ENCODE measurements around the gene HEYL.
A peak's percentile ranks its signal among the peaks of the same experiment; 100 is the strongest.
"Not testable (repeated sequence)": the region's sequence is repeated elsewhere in the genome, so short reads cannot be mapped to it uniquely, and the experiment has no call there.

Gene HEYL

DNA sequence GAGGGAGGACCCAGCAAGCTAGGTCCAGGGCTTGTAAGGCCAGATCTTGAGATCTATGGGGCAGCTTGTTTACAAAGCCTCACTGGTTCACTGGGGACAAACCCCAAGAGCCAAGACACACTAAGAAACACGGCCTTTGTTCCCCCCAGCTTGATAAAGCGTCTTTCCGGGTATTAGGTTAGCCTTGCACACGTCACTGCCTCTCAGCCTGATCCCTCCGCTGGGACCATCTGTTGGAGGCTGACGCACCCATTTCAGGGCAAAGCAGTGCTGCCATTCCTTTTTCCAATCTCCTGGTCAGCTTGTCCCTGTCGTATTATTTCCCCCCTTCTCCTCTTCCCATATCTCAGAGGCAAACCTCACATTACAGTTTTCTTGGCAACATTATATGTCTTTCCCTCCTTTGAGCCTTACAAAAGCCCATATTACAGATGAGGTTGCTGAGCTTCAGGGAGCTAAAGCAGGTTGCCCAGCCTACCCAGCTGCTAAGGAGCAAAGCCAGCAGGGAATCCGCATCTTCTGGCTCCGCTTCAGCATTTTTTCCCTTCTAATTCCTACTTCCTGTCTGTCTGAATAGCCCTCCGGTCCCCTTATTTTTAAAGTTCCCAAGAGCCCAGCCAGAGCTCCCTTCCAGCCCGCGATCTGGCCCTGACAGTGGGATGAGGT is 4.1 kb downstream of the HEYL start:
- no peak for DNase-seq

DNA sequence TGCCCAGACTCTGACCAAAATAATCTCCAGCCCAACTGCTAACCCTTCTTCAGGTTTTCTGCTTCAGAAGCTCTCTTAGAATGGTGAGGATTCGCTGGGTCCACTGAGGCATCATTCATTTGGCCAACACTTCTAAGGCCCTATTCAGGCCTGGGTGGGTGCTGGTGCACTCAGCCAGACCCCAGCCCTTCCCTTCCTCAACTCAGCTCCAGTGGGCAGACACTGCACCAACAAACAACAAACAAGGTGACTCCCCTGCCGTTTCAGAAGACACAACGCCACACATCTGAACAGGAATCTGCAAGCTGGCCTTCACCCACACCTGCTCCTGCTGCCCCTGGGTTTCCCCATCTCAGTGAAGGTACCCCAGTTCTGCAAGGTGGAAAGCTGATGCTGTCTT is 6.0 kb downstream of the HEYL start:
- DNase-seq, result no peak

DNA sequence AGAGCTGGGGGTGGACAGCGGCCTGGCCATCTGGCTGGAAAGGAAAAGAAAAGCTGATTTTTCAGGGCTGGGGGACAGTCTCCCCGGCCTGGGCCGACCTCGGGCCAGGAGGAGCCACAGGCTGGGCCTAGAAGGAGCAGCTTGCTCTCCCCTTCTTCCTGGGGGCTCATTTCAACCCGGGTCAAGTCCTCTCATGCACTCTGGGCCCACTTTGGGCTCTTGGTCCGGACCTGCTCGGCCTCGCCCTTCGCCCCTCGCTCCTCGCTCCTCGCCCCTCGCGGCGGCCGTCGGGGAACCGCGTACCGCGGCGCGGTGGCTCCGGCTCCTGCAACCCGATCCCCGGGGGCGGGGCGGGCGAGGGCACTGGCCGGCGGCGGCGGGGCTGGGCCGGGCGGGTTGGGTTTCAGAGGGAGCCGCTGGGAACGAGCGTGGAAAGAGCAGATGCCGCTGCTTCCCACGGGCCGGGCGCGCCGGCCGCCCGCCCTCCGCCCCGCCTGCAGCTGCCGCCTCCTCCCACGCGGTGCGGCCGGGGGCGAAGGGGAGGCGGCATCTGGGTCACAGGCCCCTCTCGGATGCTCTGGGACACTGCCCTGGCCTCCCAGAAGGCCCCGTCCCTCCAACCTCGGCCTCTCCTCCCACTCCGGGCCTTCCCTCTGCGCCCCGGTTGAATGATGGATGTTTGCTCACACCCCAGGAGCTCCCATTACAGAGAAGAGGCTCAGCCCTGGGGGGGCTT is 6.6 kb downstream of the HEYL start:
- DNase-seq, result no peak

DNA sequence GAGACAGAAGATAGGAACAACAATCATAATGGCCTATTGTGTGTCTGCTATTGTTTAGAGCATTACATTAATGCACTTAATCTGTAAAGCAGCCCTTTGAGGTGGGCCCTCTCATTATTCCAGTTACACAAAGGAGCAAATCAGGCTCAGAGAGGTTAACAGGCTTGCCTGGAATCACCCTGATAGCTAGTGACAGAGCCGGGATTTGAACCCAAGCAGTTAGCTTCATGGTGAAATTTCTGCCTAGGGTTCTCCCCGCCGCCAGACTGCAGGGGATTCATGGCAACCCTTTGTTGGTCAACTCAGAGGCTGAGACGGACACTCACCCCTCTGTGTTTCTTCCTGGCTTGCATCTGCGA is 7.1 kb downstream of the HEYL start:
- no peak for DNase-seq

DNA sequence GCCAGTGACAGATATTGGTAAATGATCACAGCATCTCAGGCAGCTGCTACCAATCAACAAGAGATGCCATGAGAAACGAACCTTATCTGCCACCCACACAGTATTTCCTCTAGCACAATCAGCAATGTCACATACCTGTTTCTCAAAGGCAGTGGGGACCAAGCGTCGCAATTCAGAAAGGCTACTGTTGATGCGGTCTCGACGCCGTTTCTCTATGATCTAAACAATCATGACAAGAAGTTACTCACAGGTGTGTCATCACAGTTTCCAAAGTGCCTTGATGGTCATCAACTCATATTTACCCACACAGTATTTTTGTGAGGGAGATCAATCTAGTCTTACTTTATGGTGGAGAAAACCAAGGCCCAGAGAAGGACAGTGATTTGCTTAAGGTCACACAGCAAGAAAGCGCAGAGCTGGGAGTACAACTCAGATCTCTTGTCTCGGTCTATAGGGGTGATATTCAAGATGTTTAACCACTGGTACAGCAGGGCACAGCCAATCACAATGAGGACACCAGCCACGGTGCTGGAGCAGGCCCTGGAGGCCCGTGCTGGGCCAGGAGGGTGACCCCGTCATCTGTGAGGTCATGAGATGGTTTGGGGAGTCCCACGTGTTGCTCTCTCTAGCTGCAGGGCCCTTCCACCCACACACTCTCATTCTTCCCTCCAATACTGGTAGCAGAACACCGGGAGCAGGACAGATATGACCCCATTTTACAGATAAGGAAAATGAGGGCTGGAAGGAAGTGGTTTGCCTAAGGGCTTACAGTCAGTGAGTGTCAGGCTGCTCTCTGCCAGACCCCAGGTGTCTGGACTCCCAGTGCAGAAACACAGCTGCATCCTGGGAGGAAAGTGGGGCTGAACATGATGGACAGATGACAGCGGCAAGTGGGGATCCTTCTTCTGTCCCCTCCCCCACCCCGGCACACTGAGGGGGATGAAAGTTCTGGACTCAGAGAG is 7.8 kb downstream of the HEYL start:
- no peak for DNase-seq

DNA sequence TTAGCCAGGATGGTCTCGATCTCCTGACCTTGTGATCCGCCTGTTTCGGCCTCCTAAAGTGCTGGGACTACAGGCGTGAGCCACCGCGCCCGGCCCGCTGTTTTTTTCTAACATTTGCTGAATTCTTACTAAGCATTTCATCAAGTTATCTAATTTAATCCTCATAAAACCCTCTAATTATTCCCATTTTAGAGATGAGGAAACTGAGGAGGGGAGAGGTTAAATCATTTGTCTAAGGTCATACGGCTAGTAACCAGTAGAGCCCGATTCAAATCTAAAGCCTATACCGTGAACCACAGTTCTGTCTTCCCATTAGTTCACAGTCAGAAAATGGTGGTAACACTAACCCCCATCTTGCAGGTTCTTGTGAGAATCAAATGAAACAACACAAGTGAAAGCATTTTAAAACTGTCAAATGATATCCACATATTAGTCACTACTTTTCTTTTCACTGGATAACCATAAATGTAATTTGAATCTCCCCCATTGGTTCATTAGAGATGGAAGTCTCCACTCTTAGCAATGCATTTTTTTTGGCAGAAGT is 10.6 kb downstream of the HEYL start:
- DNase-seq, result no peak

DNA sequence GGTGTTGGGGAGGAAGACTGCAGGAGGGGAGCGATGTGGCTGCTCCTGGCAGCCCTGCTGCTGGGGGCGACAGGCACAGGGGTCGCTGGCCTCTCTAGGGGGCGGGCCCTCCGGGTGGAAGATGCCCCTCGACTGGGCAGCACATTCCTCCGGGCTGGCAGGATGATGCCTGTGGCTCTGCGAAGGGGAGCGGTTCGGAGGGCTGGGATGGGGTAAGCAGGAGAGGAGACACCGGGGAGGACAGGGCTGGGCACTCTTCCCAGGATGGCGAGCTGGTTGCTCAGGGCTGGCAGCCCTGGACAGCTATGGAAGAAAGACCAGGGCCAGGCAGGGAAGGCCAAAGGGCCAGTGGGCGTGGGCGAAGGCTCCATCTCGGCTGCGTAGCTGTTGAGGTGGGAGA is 12.8 kb downstream of the HEYL start:
- DNase-seq, result no peak

DNA sequence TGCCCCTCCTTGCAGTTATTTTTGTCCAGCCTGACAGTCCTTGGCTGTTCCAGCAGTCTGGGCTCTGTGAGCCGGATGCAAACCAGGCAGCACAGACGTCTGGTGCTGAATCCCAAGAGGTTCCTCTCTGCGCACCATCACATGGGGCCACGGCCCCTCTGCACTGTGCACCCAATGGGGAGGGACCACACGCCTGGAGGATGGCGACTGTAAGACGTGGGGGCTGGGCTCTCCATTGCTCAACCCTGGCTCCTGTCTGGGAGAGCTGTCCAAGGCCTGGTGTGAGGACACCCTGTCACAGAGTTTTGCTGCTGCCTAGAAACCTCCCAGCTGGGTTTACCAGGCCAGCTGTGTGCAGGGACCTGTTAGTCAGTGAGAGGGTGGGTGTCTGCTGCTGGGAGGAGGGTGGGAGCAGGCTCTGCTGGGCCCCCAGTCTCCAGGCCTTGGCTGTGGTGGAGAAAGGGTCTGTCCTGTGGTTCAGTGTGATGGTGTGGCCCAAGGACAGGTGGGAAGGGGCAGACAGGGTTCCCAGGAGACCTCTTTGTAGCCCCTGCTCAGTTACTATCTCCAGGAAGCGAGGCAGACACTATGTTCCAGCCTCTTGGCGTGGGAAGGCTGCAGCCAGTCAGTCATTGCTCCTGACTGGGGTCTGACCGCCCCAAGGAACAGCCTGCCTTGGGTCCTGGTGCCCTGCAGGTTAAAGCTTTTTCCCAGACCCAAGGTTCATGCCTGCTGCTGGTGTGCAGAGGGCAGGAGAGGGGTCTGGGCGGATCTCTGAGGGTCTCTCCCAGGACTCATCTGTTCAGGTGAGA is 13.8 kb downstream of the HEYL start:
- DNase-seq, result no peak

DNA sequence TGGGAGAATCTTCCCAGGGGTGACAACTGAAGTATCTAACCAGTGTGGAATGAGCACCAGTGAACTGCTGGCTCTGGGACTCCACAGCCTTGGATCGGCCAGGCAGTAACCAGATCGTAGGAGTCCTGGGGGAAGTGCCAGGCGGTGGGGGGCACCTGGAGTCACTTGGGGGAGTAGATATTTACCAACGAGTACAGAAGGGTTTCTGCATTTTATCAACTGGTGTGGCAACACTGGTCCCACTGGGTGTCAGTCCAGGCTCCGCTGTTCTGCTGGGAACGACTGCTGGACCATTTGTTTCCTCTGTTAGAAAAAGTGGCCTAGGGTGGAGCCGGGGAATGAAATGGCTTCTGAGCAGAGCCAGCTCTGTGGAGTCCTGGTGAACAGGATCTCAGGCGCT is 14.4 kb downstream of the HEYL start:
- DNase-seq, result no peak

DNA sequence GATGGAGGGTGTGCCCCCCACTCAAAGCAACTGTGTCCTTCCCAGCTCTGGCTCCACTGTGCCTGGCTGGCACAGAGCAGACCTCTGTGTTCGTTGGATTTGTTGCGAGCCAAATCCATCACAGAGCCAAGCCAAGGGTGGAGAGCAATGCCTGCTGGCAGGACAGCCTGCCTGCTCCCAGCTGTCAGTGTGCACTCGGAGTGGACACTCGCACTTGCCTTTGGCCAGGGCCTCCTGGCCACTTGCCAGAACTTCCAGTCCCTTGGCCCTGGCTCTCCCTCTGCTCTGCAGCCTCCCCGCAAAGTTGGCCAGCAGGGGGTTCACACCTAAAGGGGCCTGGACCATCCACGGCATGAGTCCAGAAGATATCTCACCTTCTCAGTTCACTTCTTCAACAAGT is 16.4 kb downstream of the HEYL start:
- DNase-seq, result no peak

DNA sequence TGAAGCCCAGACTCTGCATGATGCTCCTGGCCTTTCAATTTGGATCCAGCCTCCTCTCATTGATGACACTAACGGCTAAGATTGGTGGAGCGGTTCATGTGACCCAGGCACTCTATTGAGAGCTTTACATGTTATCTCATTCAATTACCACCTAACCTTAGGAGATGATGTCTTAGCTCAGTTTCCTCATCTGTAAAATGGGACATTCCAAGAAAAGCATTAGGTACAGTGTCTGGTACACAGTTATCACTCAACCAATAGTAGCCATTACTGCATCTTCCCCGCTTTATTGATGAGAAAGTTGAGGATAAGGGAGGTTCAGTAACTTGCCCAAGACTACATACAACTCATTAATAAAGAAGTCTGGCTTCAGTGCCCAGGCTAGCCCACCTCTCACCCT is 17.0 kb downstream of the HEYL start:
- DNase-seq, result no peak

DNA sequence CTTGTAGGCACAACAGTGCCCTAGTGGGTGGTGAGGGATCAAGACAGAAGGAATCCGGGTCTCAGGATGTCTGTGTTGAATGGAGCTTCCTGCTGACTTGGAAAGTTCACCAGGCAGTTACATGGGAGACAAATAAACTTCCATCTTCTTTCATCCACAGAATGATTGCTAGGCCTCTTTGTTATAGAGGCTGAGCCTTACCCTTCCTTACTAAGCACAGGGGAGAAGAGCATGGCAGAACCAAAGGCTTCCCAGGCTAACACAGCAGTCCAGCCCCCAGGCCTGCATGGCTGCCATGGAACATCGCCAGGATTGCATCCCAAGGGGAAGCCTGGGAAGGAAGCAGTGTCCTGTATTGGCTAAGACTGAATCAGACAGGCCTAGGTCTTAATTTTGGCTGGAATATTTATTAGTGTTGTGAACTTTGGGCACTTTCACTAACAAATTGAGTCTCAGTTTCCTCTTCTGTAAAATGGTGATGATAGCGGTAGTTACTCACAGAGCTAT is 18.7 kb downstream of the HEYL start:
- no peak for DNase-seq

DNA sequence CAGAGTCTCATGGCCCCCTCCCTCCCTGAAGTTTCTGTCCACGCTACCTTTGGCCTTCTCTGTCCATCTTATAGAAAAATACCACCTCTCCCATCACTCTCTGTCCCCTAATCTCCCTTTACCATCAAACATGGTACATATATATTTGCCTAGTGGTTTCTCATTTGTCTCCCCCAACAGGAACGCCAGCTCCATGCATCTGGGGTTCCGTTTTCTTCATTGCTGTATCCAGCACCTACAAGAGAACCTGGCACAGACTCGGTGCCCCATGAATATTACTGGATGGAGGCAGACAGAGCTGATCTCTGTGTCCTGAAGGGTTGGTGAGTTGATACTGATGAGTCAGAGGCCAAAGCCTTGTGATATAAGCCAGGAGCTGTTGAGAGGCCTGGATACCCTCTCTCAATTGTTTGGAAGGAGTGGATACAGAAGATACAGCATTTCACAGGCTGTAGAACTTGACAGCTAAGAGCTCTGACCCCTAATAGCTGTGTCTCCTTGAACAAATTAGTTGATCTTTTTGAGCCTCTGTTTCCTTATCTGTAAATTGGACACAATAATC is 21.9 kb downstream of the HEYL start:
- DNase-seq, result no peak

DNA sequence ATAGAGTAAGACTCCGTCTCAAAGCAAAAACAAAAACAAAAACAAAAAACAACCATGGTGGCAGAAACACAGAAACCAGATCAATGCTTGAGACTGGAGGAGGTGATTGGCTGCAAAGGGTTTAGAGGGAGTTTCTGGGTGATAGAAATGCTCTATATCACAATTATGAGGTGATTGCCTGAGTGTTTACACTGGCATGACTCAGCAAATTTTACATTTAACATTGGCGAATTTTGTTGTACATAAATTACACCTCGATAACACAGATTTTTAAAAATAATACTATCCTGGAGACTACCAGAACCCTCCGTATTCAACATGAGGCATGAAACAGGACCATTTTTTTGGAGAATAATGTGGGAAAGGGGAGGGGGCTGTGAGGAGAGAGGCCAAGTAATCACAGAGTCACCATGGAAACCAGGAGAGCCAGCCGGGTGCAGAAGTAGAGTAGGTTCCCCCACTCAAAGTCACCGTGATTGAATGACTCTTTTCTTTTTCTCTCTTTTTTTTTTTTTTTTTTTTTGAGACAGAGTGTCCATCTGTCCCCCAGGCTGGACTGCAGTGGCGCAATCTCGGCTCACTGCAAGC is 24.3 kb downstream of the HEYL start:
- DNase-seq, result no peak

DNA sequence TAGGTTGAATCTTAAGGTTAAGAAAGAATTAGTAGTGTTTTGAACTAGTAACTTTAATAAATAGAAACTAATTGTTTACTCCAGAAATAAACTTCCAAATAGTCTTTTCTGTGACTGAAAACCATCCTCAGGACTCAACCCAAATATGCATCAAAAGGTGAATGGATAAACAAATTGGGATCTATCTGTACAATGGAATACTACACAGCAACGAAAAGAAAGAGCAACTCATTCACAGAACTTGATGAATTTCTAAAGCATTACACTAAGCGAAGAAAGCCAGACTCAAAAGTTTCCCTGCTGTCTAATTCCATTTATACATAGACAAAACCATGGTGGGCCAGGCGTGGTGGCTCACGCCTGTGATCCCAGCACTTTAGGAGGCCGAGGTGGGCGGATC is 25.0 kb downstream of the HEYL start:
- no peak for DNase-seq

DNA sequence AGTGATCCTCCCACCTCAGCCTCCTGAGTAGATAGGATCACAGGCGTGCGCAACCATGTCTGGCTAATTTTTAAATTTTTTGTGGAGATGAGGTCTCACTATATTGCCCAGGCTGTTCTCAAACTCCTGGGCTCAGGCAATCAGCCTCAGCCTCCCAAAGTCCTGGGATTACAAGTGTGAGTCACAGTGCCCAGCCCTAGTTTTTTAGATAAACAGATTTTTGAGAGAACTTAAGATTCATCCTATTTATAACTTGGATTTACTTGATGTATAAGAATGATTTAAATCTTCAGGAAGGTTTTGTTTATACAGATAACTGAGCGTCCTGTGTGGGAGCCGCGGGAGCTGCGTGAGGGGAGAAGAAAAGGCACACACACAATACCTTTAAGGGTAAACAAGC is 26.2 kb downstream of the HEYL start:
- no peak for DNase-seq

DNA sequence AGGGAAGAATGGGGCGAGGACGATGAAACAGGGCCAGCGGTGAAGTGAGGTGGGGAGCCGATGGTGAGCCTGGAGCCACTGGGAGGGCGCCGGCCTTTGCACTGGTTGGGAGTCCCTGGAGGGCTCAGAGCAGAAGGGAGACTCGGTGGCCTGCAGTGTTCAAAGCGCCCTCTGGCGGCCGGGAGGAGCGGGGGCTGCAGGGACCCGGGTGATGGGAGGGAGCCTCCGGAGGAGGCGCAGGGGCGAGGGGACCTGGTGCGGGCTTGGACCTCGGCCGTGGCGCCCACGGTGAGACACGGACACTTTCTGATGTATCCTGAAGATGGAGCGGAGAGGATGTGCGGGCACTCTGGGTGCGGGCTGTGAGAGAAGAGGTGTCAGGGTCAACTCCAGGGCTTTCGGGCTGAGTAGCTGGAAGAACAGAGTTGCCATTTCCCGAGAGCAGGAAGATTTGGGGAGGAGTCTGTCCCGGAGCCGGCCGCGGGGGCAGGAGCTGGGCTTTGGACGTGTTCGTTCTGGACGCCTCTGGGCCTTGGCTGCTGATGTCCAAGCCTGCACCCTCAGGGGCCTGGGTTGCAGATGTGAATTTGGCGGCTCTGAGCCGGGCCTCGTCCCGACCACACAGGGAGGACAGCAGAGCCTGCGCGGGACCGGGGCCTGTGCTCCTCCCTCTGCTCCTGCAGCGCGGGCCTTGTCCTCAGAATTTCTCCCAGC is 29.7 kb downstream of the HEYL start:
- peak; percentile 64 to 74 for DNase-seq

DNA sequence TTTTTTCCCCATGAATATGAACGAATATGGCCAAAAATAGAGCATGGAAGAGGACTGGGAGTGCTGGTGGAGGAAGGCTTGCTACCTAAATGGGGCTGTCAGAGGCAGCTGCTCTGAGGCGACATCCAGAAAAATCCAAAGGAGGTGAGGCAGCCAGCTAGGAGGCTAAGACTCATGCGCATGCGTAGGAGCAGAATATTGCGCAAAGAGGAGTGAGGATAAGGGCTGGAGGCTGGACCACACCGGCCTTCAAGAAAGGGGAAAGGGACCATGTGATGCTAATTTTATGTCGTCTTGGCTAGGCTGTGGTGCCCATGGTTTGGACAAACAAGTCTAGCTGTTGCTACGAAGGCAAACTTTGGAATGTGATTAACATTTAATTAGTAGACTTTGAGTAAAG is 30.5 kb downstream of the HEYL start:
- no peak for DNase-seq

DNA sequence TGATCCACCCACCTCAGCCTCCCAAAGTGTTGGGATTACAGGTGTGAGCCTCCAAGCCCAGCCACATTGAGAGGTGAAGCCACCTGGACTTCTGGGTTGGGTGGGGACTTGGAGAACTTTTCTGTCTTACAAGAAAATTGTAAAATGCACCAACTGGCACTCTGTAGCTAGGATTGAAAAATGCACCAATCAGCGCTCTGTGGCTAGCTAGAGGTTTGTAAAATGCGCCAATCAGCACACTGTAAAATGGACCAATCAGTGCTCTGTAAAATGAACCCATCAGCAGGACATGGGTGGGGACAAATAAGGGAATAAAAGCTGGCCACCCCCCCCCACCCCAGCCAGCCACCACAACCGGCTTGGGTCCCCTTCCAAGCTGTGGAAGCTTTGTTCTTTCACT is 35.8 kb downstream of the HEYL start:
- not testable (repeated sequence) for DNase-seq

DNA sequence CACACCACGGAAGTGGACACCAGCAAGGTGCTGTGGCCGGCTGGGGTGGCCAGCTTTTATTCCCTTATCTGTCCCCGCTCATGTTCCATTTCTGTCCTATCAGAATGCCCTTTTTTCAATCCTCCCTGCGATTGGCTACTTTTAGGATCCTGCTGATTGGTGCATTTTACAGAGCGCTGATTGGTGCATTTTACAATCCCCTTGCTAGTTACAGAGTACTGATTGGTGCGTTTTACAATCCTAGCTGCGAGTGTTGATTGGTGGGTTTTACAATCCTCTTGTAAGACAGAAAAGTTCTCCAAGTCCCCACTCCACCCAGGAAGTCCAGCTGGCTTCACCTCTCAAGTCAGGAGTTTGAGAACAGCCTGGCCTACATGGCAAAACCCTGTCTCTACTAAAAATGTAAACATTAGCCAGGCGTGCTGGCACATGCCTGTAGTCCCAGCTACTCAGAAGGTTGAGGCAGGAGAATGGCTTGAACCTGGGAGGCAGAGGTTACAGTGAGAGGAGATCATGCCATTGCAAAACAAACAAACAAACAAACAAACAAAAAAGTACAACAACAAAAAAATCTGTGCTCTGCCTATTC is 37.7 kb downstream of the HEYL start:
- DNase-seq, result not testable (repeated sequence)

DNA sequence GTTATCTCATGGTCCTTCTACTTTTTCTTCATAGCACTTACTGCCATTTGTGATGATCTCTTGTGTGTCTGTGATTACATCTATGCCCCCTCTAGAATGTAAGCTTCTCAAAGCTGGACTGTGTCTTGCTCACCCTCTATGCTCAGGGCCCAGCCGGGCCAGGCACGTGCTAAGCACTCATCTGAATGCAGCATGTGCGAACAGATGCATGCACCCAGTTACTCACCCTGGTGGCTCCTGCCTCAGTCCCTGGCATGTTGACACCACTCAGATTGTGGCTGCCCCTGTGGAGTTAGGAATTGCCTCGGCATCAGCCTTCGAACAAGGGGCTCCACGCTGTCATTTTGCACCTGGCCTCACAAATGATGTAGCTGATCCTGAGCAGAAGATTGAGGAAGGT is 43.3 kb downstream of the HEYL start:
- DNase-seq, result no peak
